ENCODE data around the gene LRRC10B.

LRRC10B gene

DNA sequence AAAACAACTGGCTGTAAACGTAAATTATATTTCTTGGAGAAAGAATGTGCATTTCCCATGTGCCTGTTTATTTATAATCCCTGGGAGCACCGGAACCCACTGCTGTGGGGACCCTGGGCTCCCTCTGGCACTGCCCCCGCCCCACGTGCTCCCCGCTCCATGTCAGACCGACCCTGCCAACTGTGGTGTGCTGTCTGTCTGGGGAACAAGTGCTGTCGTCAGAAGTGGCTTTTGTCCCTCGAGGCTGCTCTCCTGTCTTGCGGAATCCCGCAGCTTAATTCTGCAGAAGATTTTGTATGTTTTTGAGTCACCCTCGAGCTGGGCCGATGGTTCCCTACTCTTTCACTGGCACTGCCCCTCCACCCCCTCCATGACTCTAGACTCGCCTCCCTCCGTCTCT, 2.4 kb downstream of the LRRC10B start:
- peaks cover 25% of the 10 kb centered on the region for H3K4me1 ChIP-seq
- H3K9ac ChIP-seq: no peak overlapping the region
- peak overlapping the region; percentile 19 for H2AFZ ChIP-seq
- TF ChIP-seq, protein P1, sequence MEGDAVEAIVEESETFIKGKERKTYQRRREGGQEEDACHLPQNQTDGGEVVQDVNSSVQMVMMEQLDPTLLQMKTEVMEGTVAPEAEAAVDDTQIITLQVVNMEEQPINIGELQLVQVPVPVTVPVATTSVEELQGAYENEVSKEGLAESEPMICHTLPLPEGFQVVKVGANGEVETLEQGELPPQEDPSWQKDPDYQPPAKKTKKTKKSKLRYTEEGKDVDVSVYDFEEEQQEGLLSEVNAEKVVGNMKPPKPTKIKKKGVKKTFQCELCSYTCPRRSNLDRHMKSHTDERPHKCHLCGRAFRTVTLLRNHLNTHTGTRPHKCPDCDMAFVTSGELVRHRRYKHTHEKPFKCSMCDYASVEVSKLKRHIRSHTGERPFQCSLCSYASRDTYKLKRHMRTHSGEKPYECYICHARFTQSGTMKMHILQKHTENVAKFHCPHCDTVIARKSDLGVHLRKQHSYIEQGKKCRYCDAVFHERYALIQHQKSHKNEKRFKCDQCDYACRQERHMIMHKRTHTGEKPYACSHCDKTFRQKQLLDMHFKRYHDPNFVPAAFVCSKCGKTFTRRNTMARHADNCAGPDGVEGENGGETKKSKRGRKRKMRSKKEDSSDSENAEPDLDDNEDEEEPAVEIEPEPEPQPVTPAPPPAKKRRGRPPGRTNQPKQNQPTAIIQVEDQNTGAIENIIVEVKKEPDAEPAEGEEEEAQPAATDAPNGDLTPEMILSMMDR (IDR thresholded peaks at IDR 0.05): no peak
- peak overlapping the region; percentile 75 for H3K27ac ChIP-seq
- no peaks in the 10 kb centered on the region for H3K9me3 ChIP-seq (ENCODE audit: control insufficient read depth, low read length)
- H3K4me3 ChIP-seq (ENCODE audit: low read depth, low read length): no peak overlapping the region
- no peak overlapping the region for H3K4me2 ChIP-seq (ENCODE audit: low read length)
- H3K36me3 ChIP-seq (ENCODE audit: control insufficient read depth, insufficient read depth, low read length): no peaks in the 10 kb centered on the region
- H3K27me3 ChIP-seq (ENCODE audit: control insufficient read depth, insufficient read depth, low read length): no peaks in the 10 kb centered on the region
- H3K79me2 ChIP-seq: no peaks in the 10 kb centered on the region

DNA sequence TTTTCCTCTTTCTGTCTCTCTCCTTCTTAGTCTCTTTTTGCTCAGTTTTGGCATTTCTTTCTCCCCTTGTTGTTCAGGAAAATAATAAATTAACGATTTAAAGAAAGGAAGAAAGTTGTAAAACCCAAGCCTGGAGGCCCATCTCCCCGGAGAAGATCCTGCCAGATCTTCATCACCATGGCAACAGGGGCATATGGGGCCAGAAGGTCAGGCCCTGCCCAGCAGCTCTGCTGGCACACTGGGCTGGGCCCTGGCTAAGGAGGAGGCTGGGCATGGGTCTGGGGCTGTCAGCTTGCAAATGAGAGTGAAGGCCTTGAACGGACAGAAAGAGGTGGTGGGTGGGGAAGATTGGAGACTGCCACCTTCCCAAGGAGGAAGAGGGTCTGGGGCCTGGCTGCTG, 2.8 kb downstream of the LRRC10B start:
- peak overlapping the region; percentile 19 for H2AFZ ChIP-seq
- H3K4me1 ChIP-seq: peaks cover 25% of the 10 kb centered on the region
- H3K27me3 ChIP-seq (ENCODE audit: control insufficient read depth, insufficient read depth, low read length): no peaks in the 10 kb centered on the region
- TF ChIP-seq, protein P1 (IDR thresholded peaks at IDR 0.05): no peak
- no peaks in the 10 kb centered on the region for H3K9me3 ChIP-seq (ENCODE audit: control insufficient read depth, low read length)
- no peak overlapping the region for H3K4me3 ChIP-seq (ENCODE audit: low read depth, low read length)
- peak overlapping the region; percentile 75 for H3K27ac ChIP-seq
- H3K4me2 ChIP-seq (ENCODE audit: low read length): no peak overlapping the region
- no peaks in the 10 kb centered on the region for H3K36me3 ChIP-seq (ENCODE audit: control insufficient read depth, insufficient read depth, low read length)
- no peak overlapping the region for H3K9ac ChIP-seq
- H3K79me2 ChIP-seq: no peaks in the 10 kb centered on the region

DNA sequence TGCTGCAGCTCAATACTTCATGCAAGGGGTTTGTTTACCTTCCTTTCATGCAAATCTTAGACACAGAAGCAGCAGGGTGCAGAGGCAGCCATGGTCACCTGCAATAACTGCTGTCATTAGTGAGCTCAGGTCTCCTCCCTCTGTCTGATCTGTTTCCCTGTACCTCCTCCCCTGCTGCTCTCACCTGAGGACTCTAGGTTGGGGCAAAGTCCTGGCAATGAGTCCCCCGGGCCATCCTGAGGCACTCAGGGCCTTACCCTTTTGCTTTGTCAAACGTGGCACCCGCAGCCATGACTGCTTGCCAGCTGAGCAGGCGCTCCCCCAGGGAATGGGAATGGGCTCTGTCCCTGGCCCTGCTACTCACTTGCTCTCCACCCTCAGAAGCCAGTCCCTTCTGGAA, 3.9 kb downstream of the LRRC10B start:
- peaks cover 28% of the 10 kb centered on the region for H3K4me1 ChIP-seq
- H3K27me3 ChIP-seq (ENCODE audit: control insufficient read depth, insufficient read depth, low read length): no peaks in the 10 kb centered on the region

DNA sequence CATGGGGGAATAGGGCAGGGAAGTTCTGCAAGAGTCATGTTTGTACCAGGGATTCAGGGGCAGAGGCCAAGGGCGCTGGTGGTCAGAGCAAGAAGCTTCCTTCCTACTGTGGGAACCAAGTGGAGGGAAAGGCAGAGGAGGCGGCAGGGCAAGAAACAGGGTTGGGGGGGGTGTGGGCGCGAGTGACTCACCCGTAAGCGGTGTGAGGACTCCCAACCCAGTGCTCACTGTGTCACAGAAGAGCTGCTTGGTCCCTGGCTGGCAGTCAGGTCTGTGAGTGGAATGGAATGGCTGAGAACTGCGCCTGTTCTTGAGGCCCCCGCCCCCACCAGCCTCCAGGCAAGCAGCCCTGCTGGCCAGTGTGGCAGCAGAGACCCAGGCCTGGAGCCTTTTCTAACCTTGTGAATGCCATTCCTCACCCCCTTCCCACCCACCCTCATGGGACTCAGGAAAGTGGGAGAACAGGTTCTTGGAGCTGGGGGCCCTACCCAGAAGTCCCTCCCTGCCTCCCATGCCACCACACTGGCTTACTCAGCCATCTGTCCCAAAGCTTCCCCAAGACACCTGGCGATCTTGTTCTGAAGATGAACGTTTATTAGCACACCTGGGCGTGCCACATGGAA, 4.7 kb downstream of the LRRC10B start:
- H2AFZ ChIP-seq: no peak overlapping the region
- no peaks in the 10 kb centered on the region for H3K79me2 ChIP-seq
- H3K4me1 ChIP-seq: peaks cover 25% of the 10 kb centered on the region
- no peak overlapping the region for H3K9ac ChIP-seq
- H3K4me3 ChIP-seq (ENCODE audit: low read depth, low read length): no peak overlapping the region
- no peak overlapping the region for H3K4me2 ChIP-seq (ENCODE audit: low read length)
- H3K27me3 ChIP-seq (ENCODE audit: control insufficient read depth, insufficient read depth, low read length): no peaks in the 10 kb centered on the region
- no peaks in the 10 kb centered on the region for H3K9me3 ChIP-seq (ENCODE audit: control insufficient read depth, low read length)
- H3K27ac ChIP-seq: peak overlapping the region; percentile 75
- TF ChIP-seq, protein P1 (IDR thresholded peaks at IDR 0.05): no peak
- H3K36me3 ChIP-seq (ENCODE audit: control insufficient read depth, insufficient read depth, low read length): no peaks in the 10 kb centered on the region

More for the DNA sequence above, 3.9 kb downstream of the LRRC10B start:
- Histone ChIP-seq H3K27ac (peak overlapping the region; percentile 75), H3K79me2 (no peaks in the 10 kb centered on the region), H3K9me3 (ENCODE audit: control insufficient read depth, low read length) (no peaks in the 10 kb centered on the region), H2AFZ (no peak overlapping the region), H3K36me3 (ENCODE audit: control insufficient read depth, insufficient read depth, low read length) (no peaks in the 10 kb centered on the region), H3K4me2 (ENCODE audit: low read length) (no peak overlapping the region), H3K9ac (no peak overlapping the region), H3K4me3 (ENCODE audit: low read depth, low read length) (no peak overlapping the region)
- TF ChIP-seq, protein P1 (IDR thresholded peaks at IDR 0.05): no peak

All from parathyroid adenoma (tissue), 2 donors.